ENCODE data around the gene PTPRD. TPM values are rescaled to one million over a fixed set of nuclear protein-coding genes. Genes with fewer than 3 reads are reported as not detected.
"Not testable (repeated sequence)": the region's sequence is repeated elsewhere in the genome, so short reads cannot be mapped to it uniquely, and the experiment has no call there.

Gene PTPRD
- total RNA-seq, 1 donor from 2014 or later = 6.1 TPM

GRCh38 chr9:9337129-9337528 is 1275.7 kb downstream of the PTPRD start:
- intact Hi-C loops (cut with micrococcal nuclease) = no loop called here
- ATAC-seq = no peak
- no peak for DNase-seq

- intact Hi-C loops (cut with micrococcal nuclease) = no loop called here
- ATAC-seq (no peak), DNase-seq (no peak)
Observed at GRCh38 chr9:9326749-9327148, 1286.1 kb downstream of the PTPRD start.

GRCh38 chr9:9319007-9319406 is 1293.8 kb downstream of the PTPRD start:
- DNase-seq (no peak), ATAC-seq (no peak)
- intact Hi-C loops (cut with micrococcal nuclease) = no loop called here

- intact Hi-C loops (cut with micrococcal nuclease); ATAC-seq; DNase-seq: not testable (repeated sequence)
Observed at GRCh38 chr9:9310743-9311142, 1302.1 kb downstream of the PTPRD start.

- DNase-seq = no peak
- no peak for ATAC-seq
- intact Hi-C loops (cut with micrococcal nuclease) = no loop called here
Observed at GRCh38 chr9:9305600-9305999, 1307.2 kb downstream of the PTPRD start.

GRCh38 chr9:9299134-9299533 is 1313.7 kb downstream of the PTPRD start:
- no peak for DNase-seq
- intact Hi-C loops (cut with micrococcal nuclease) = no loop called here
- no peak for ATAC-seq

GRCh38 chr9:9286001-9286400 is 1326.8 kb downstream of the PTPRD start:
- intact Hi-C loops (cut with micrococcal nuclease) = no loop called here
- DNase-seq (no peak), ATAC-seq (no peak)

- intact Hi-C loops (cut with micrococcal nuclease) = no loop called here
- no peak for ATAC-seq
- DNase-seq = no peak
Observed at GRCh38 chr9:9284201-9284600, 1328.6 kb downstream of the PTPRD start.

GRCh38 chr9:9283159-9283986 is 1329.4 kb downstream of the PTPRD start:
- ATAC-seq (no peak), DNase-seq (no peak)
- intact Hi-C loops (cut with micrococcal nuclease) = no loop called here

- DNase-seq (no peak), ATAC-seq (no peak)
- intact Hi-C loops (cut with micrococcal nuclease) = no loop called here
Observed at GRCh38 chr9:9275601-9276000, 1337.2 kb downstream of the PTPRD start.

- DNase-seq (no peak), ATAC-seq (no peak)
- intact Hi-C loops (cut with micrococcal nuclease) = no loop called here
Observed at GRCh38 chr9:9257999-9258498, 1354.8 kb downstream of the PTPRD start.

- no peak for ATAC-seq
Observed at GRCh38 chr9:9246726-9247125, 1366.1 kb downstream of the PTPRD start.

GRCh38 chr9:9231946-9232345 is 1380.9 kb downstream of the PTPRD start:
- no peak for ATAC-seq
- intact Hi-C loops (cut with micrococcal nuclease) = no loop called here

More at GRCh38 chr9:9246726-9247125, 1366.1 kb downstream of the PTPRD start:
- intact Hi-C loops (cut with micrococcal nuclease) = no loop called here
- no peak for DNase-seq

GRCh38 chr9:9229269-9229668 is 1383.5 kb downstream of the PTPRD start:
- intact Hi-C loops (cut with micrococcal nuclease) = no loop called here
- DNase-seq (no peak), ATAC-seq (no peak)

More at GRCh38 chr9:9231946-9232345, 1380.9 kb downstream of the PTPRD start:
- no peak for DNase-seq

GRCh38 chr9:9223175-9223574 is 1389.6 kb downstream of the PTPRD start:
- no peak for DNase-seq
- intact Hi-C loops (cut with micrococcal nuclease) = no loop called here
- no peak for ATAC-seq

GRCh38 chr9:9222730-9223129 is 1390.1 kb downstream of the PTPRD start:
- ATAC-seq = no peak
- no peak for DNase-seq
- intact Hi-C loops (cut with micrococcal nuclease) = no loop called here

- no peak for ATAC-seq
- intact Hi-C loops (cut with micrococcal nuclease) = no loop called here
- no peak for DNase-seq
Observed at GRCh38 chr9:9216934-9217333, 1395.9 kb downstream of the PTPRD start.

- ATAC-seq (no peak), DNase-seq (no peak)
- intact Hi-C loops (cut with micrococcal nuclease) = no loop called here
Observed at GRCh38 chr9:9215050-9215449, 1397.8 kb downstream of the PTPRD start.

- no peak for ATAC-seq
- intact Hi-C loops (cut with micrococcal nuclease) = no loop called here
Observed at GRCh38 chr9:9214066-9214465, 1398.7 kb downstream of the PTPRD start.

GRCh38 chr9:9212963-9213362 is 1399.8 kb downstream of the PTPRD start:
- no peak for DNase-seq
- intact Hi-C loops (cut with micrococcal nuclease) = no loop called here
- no peak for ATAC-seq

More at GRCh38 chr9:9214066-9214465, 1398.7 kb downstream of the PTPRD start:
- DNase-seq = no peak

GRCh38 chr9:9202276-9202675 is 1410.5 kb downstream of the PTPRD start:
- ATAC-seq (no peak), DNase-seq (no peak)
- intact Hi-C loops (cut with micrococcal nuclease) = no loop called here

All from left ventricle myocardium superior (tissue), 1 donor.